Measurements from ENCODE around the gene RNASE13.
"Not testable (repeated sequence)": the region's sequence is repeated elsewhere in the genome, so short reads cannot be mapped to it uniquely, and the experiment has no call there.

The RNASE13 gene

GRCh38 chr14:21053184-21054122, 18.8 kb upstream of the RNASE13 start:
- H3K27ac ChIP-seq (ENCODE audit: low read depth, low read length): no peak overlapping the region
- H3K9ac ChIP-seq (ENCODE audit: low read length): no peak overlapping the region
- no peaks in the 10 kb centered on the region for H3K36me3 ChIP-seq (ENCODE audit: control insufficient read depth, insufficient read depth, low read length)
- H3K4me3 ChIP-seq (ENCODE audit: low read depth, low read length): no peak overlapping the region
- H3K27me3 ChIP-seq (ENCODE audit: control insufficient read depth, insufficient read depth, low read length): no peaks in the 10 kb centered on the region
- H3K4me1 ChIP-seq (ENCODE audit: control insufficient read depth, insufficient read depth, low read length): peaks cover 6% of the 10 kb centered on the region
- H3K9me3 ChIP-seq (ENCODE audit: control insufficient read depth, insufficient read depth, low read depth, low read length): no peaks in the 10 kb centered on the region

DNA sequence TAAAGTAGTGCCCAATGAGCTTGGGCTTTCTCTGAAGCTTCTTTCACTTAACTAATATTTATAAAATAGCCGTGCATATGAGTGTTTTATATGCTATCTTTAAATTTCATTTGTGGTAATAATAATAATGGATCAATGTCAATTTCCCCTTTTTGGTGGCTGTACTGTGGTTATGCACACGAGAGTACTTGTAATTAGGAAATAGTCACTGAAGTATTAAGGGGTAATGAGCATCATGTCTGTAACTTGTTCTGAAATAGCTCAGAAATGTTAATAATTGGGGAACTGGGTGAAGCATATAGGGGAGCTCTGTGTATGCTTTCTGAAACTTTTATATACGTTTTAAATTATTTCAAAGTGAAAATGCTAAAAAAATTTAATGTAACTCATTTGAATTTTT, 16.0 kb upstream of the RNASE13 start:
- Histone ChIP-seq H3K4me1 (ENCODE audit: control insufficient read depth, insufficient read depth, low read length) (peaks cover 3% of the 10 kb centered on the region), H3K9ac (ENCODE audit: low read length) (no peak overlapping the region), H3K27ac (ENCODE audit: low read depth, low read length) (no peak overlapping the region), H3K27me3 (ENCODE audit: control insufficient read depth, insufficient read depth, low read length) (0 out of 2 replicates have a peak, but pooled peaks cover 2% of the 10 kb centered on the region), H3K36me3 (ENCODE audit: control insufficient read depth, insufficient read depth, low read length) (no peaks in the 10 kb centered on the region), H3K9me3 (ENCODE audit: control insufficient read depth, insufficient read depth, low read depth, low read length) (no peaks in the 10 kb centered on the region), H3K4me3 (ENCODE audit: low read depth, low read length) (no peak overlapping the region)

DNA sequence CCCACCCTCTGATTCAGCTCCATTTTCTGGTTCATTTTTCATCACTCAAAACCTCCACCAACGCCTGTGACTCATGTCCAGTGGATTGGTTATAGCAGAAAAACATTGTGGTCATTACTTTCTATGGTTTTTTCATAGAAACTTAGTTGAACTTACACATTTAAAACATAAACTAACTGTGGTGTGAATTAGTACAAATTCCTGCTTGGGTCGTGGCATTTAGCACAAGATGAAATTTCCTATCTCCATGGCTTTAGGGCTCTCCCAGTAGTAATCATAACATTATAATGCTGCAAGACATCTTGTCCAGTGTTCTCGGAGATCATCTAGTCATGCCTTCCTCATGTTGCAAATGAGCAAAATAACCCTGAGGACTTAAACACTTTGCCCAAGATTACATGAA, 14.7 kb upstream of the RNASE13 start:
- Histone ChIP-seq H3K9me3 (ENCODE audit: control insufficient read depth, insufficient read depth, low read depth, low read length) (no peaks in the 10 kb centered on the region), H3K27ac (ENCODE audit: low read depth, low read length) (no peak overlapping the region), H3K4me1 (ENCODE audit: control insufficient read depth, insufficient read depth, low read length) (no peaks in the 10 kb centered on the region), H3K36me3 (ENCODE audit: control insufficient read depth, insufficient read depth, low read length) (no peaks in the 10 kb centered on the region), H3K27me3 (ENCODE audit: control insufficient read depth, insufficient read depth, low read length) (0 out of 2 replicates have a peak, but pooled peaks cover 2% of the 10 kb centered on the region), H3K4me3 (ENCODE audit: low read depth, low read length) (no peak overlapping the region), H3K9ac (ENCODE audit: low read length) (no peak overlapping the region)

- Histone ChIP-seq H3K4me1 (ENCODE audit: control insufficient read depth, insufficient read depth, low read length) (no peaks in the 10 kb centered on the region), H3K27me3 (ENCODE audit: control insufficient read depth, insufficient read depth, low read length) (0 out of 2 replicates have a peak, but pooled peaks cover 2% of the 10 kb centered on the region), H3K9ac (ENCODE audit: low read length) (no peak overlapping the region), H3K9me3 (ENCODE audit: control insufficient read depth, insufficient read depth, low read depth, low read length) (no peaks in the 10 kb centered on the region), H3K27ac (ENCODE audit: low read depth, low read length) (no peak overlapping the region), H3K4me3 (ENCODE audit: low read depth, low read length) (no peak overlapping the region), H3K36me3 (ENCODE audit: control insufficient read depth, insufficient read depth, low read length) (no peaks in the 10 kb centered on the region)
Measured at GRCh38 chr14:21048638-21049037, 14.0 kb upstream of the RNASE13 start.

GRCh38 chr14:21047378-21047781, 12.8 kb upstream of the RNASE13 start:
- H3K9ac ChIP-seq (ENCODE audit: low read length): no peak overlapping the region
- no peaks in the 10 kb centered on the region for H3K4me1 ChIP-seq (ENCODE audit: control insufficient read depth, insufficient read depth, low read length)
- no peak overlapping the region for H3K27ac ChIP-seq (ENCODE audit: low read depth, low read length)
- 0 out of 2 replicates have a peak, but pooled peaks cover 2% of the 10 kb centered on the region for H3K27me3 ChIP-seq (ENCODE audit: control insufficient read depth, insufficient read depth, low read length)
- H3K9me3 ChIP-seq (ENCODE audit: control insufficient read depth, insufficient read depth, low read depth, low read length): no peaks in the 10 kb centered on the region
- no peaks in the 10 kb centered on the region for H3K36me3 ChIP-seq (ENCODE audit: control insufficient read depth, insufficient read depth, low read length)
- H3K4me3 ChIP-seq (ENCODE audit: low read depth, low read length): no peak overlapping the region

- no peak overlapping the region for H3K27ac ChIP-seq (ENCODE audit: low read depth, low read length)
- no peaks in the 10 kb centered on the region for H3K36me3 ChIP-seq (ENCODE audit: control insufficient read depth, insufficient read depth, low read length)
- peaks cover 14% of the 10 kb centered on the region for H3K4me1 ChIP-seq (ENCODE audit: control insufficient read depth, insufficient read depth, low read length)
- 0 out of 2 replicates have a peak, but pooled peaks cover 2% of the 10 kb centered on the region for H3K27me3 ChIP-seq (ENCODE audit: control insufficient read depth, insufficient read depth, low read length)
- H3K9me3 ChIP-seq (ENCODE audit: control insufficient read depth, insufficient read depth, low read depth, low read length): no peaks in the 10 kb centered on the region
- H3K9ac ChIP-seq (ENCODE audit: low read length): no peak overlapping the region
- H3K4me3 ChIP-seq (ENCODE audit: low read depth, low read length): no peak overlapping the region
Measured at GRCh38 chr14:21043974-21044618, 9.5 kb upstream of the RNASE13 start.

- Histone ChIP-seq H3K9ac (ENCODE audit: low read length) (no peak overlapping the region), H3K4me1 (ENCODE audit: control insufficient read depth, insufficient read depth, low read length) (peaks cover 20% of the 10 kb centered on the region), H3K27me3 (ENCODE audit: control insufficient read depth, insufficient read depth, low read length) (0 out of 2 replicates have a peak, but pooled peaks cover 2% of the 10 kb centered on the region), H3K9me3 (ENCODE audit: control insufficient read depth, insufficient read depth, low read depth, low read length) (no peaks in the 10 kb centered on the region), H3K27ac (ENCODE audit: low read depth, low read length) (no peak overlapping the region), H3K36me3 (ENCODE audit: control insufficient read depth, insufficient read depth, low read length) (no peaks in the 10 kb centered on the region), H3K4me3 (ENCODE audit: low read depth, low read length) (no peak overlapping the region)
Measured at GRCh38 chr14:21043387-21043973, 8.9 kb upstream of the RNASE13 start.

- no peaks in the 10 kb centered on the region for H3K36me3 ChIP-seq (ENCODE audit: control insufficient read depth, insufficient read depth, low read length)
- no peak overlapping the region for H3K27ac ChIP-seq (ENCODE audit: low read depth, low read length)
- no peak overlapping the region for H3K4me3 ChIP-seq (ENCODE audit: low read depth, low read length)
- peaks cover 22% of the 10 kb centered on the region for H3K4me1 ChIP-seq (ENCODE audit: control insufficient read depth, insufficient read depth, low read length)
- no peak overlapping the region for H3K9ac ChIP-seq (ENCODE audit: low read length)
- H3K9me3 ChIP-seq (ENCODE audit: control insufficient read depth, insufficient read depth, low read depth, low read length): no peaks in the 10 kb centered on the region
- H3K27me3 ChIP-seq (ENCODE audit: control insufficient read depth, insufficient read depth, low read length): 0 out of 2 replicates have a peak, but pooled peaks cover 2% of the 10 kb centered on the region
Measured at GRCh38 chr14:21042918-21043317, 8.3 kb upstream of the RNASE13 start.

- Histone ChIP-seq H3K36me3 (ENCODE audit: control insufficient read depth, insufficient read depth, low read length) (no peaks in the 10 kb centered on the region), H3K9ac (ENCODE audit: low read length) (no peak within 1 kb of the TSS), H3K4me1 (ENCODE audit: control insufficient read depth, insufficient read depth, low read length) (peaks cover 22% of the 10 kb centered on the region), H3K4me3 (ENCODE audit: low read depth, low read length) (no peak within 1 kb of the TSS), H3K9me3 (ENCODE audit: control insufficient read depth, insufficient read depth, low read depth, low read length) (no peaks in the 10 kb centered on the region), H3K27me3 (ENCODE audit: control insufficient read depth, insufficient read depth, low read length) (no peaks in the 10 kb centered on the region), H3K27ac (ENCODE audit: low read depth, low read length) (no peak within 1 kb of the TSS)
Measured at GRCh38 chr14:21041676-21042433, 7.2 kb upstream of the RNASE13 start, which contains the start of gene RNASE7. Gene RNASE7 (plus strand): TSS chr14:21042362. CDS start chr14:21042993, 631 bp downstream.

DNA sequence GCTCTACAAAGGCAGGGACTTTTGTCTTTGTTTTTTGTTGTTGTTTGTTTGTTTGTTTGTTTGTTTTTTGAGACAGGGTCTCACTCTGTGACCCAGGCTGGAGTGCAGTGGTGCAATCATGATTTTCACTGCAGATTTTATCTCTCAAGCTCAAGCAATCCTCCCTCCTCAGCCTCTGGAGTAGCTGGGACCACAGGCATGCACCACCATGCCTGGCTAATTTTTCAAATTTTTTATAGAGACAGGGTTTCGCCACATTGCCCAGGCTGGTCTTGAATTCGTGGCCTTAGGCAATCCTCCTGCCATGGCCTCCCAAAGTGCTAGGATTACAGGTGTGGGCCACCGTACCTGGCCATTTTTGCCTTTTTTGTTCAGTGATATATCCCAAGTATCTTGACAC, 6.3 kb upstream of the RNASE13 start:
- not testable (repeated sequence) for H3K36me3 ChIP-seq (ENCODE audit: control insufficient read depth, insufficient read depth, low read length); H3K27ac ChIP-seq (ENCODE audit: low read depth, low read length); H3K9ac ChIP-seq (ENCODE audit: low read length); H3K4me3 ChIP-seq (ENCODE audit: low read depth, low read length); H3K27me3 ChIP-seq (ENCODE audit: control insufficient read depth, insufficient read depth, low read length); H3K9me3 ChIP-seq (ENCODE audit: control insufficient read depth, insufficient read depth, low read depth, low read length)
- peaks cover 22% of the 10 kb centered on the region for H3K4me1 ChIP-seq (ENCODE audit: control insufficient read depth, insufficient read depth, low read length)
